PC-9 (cell line): ENCODE data around the gene DCAF15.

Source experiments
- EZH2 ChIP-seq: fragments of 200-600 bp; sonication (generic); IDR thresholded peaks from 2 replicates; pipeline ENCODE4 v1.8.0; 2017; ENCODE audit warnings: antibody characterized with exemption, low read depth
- TF ChIP-seq, protein P1 (sequence below): fragments of 200-600 bp; sonication (generic); conservative IDR thresholded peaks from 2 replicates; pipeline ENCODE4 v1.6.1; 2017; ENCODE audit warnings: mixed run types, antibody characterized with exemption, mild to moderate bottlenecking, moderate library complexity

DNA sequence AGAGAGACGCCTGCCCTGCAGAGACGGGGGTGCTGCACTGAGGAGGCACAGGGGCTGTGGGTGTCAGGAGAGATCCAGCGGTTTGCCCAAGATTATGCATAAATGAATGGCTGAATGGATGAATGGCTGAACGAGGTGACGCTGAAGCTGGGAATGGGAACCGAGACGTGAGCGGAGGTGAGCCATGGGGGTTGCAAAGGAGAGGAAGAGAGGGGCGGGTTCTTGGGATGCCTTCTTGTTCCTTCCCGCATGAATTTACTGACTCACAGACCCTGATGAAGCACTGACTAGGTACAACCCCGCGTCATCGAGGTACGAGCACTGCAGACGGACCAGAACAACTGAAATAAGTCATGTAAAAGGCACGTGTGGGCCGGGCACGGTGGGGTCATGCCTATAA, 16.7 kb downstream of the DCAF15 start:
- TF ChIP-seq, protein P1, sequence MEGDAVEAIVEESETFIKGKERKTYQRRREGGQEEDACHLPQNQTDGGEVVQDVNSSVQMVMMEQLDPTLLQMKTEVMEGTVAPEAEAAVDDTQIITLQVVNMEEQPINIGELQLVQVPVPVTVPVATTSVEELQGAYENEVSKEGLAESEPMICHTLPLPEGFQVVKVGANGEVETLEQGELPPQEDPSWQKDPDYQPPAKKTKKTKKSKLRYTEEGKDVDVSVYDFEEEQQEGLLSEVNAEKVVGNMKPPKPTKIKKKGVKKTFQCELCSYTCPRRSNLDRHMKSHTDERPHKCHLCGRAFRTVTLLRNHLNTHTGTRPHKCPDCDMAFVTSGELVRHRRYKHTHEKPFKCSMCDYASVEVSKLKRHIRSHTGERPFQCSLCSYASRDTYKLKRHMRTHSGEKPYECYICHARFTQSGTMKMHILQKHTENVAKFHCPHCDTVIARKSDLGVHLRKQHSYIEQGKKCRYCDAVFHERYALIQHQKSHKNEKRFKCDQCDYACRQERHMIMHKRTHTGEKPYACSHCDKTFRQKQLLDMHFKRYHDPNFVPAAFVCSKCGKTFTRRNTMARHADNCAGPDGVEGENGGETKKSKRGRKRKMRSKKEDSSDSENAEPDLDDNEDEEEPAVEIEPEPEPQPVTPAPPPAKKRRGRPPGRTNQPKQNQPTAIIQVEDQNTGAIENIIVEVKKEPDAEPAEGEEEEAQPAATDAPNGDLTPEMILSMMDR = no peak
- no peak for TF ChIP-seq EZH2
